ENCODE measurements around the gene DPH2.

DNA sequence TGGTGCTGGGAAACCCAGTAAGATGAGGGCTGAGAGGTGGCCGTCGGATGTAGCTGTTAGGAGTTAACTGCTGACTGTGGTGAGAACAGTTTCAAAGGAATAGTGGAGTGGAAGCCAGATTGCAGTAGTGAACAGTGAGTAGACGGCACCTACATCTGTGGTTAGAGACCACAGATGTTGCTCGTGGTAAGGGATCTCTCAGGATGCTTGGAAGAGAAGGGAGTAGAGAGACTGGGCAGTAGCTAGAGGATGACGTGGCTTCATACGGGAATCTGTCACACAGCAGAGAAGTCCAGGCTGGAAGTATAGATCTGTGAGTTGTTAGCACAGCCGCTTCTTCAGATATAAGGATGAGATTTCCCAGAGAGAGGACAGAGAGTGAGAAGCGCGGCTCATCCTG is 44.0 kb upstream of the DPH2 start:
- TF ChIP-seq, protein P1, sequence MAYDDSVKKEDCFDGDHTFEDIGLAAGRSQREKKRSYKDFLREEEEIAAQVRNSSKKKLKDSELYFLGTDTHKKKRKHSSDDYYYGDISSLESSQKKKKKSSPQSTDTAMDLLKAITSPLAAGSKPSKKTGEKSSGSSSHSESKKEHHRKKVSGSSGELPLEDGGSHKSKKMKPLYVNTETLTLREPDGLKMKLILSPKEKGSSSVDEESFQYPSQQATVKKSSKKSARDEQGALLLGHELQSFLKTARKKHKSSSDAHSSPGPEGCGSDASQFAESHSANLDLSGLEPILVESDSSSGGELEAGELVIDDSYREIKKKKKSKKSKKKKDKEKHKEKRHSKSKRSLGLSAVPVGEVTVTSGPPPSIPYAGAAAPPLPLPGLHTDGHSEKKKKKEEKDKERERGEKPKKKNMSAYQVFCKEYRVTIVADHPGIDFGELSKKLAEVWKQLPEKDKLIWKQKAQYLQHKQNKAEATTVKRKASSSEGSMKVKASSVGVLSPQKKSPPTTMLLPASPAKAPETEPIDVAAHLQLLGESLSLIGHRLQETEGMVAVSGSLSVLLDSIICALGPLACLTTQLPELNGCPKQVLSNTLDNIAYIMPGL (CRISPR knock-in tag; IDR thresholded peaks at IDR 0.05; ENCODE audit: borderline replicate concordance), result no peak
- no peak for TF ChIP-seq POLR2A (IDR thresholded peaks at IDR 0.05; ENCODE audit: low read length)
- no peak for TF ChIP-seq KDM1A (IDR thresholded peaks at IDR 0.05; ENCODE audit: low read depth)
- no peak for TF ChIP-seq CEBPB (IDR thresholded peaks at IDR 0.05)
- TF ChIP-seq ZFP36 (IDR thresholded peaks at IDR 0.05; ENCODE audit: borderline replicate concordance, partially characterized antibody), result no peak
- no peak for TF ChIP-seq EP300 (IDR thresholded peaks at IDR 0.05)
- TF ChIP-seq, protein P2, sequence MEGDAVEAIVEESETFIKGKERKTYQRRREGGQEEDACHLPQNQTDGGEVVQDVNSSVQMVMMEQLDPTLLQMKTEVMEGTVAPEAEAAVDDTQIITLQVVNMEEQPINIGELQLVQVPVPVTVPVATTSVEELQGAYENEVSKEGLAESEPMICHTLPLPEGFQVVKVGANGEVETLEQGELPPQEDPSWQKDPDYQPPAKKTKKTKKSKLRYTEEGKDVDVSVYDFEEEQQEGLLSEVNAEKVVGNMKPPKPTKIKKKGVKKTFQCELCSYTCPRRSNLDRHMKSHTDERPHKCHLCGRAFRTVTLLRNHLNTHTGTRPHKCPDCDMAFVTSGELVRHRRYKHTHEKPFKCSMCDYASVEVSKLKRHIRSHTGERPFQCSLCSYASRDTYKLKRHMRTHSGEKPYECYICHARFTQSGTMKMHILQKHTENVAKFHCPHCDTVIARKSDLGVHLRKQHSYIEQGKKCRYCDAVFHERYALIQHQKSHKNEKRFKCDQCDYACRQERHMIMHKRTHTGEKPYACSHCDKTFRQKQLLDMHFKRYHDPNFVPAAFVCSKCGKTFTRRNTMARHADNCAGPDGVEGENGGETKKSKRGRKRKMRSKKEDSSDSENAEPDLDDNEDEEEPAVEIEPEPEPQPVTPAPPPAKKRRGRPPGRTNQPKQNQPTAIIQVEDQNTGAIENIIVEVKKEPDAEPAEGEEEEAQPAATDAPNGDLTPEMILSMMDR (IDR thresholded peaks at IDR 0.05), result no peak
- no peak for TF ChIP-seq MAZ (IDR thresholded peaks at IDR 0.05; ENCODE audit: borderline replicate concordance, low read depth, low read length)
- TF ChIP-seq, protein P3, sequence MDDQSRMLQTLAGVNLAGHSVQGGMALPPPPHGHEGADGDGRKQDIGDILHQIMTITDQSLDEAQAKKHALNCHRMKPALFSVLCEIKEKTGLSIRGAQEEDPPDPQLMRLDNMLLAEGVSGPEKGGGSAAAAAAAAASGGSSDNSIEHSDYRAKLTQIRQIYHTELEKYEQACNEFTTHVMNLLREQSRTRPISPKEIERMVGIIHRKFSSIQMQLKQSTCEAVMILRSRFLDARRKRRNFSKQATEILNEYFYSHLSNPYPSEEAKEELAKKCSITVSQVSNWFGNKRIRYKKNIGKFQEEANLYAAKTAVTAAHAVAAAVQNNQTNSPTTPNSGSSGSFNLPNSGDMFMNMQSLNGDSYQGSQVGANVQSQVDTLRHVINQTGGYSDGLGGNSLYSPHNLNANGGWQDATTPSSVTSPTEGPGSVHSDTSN (IDR thresholded peaks at IDR 0.05), result no peak
- TF ChIP-seq, protein P4, sequence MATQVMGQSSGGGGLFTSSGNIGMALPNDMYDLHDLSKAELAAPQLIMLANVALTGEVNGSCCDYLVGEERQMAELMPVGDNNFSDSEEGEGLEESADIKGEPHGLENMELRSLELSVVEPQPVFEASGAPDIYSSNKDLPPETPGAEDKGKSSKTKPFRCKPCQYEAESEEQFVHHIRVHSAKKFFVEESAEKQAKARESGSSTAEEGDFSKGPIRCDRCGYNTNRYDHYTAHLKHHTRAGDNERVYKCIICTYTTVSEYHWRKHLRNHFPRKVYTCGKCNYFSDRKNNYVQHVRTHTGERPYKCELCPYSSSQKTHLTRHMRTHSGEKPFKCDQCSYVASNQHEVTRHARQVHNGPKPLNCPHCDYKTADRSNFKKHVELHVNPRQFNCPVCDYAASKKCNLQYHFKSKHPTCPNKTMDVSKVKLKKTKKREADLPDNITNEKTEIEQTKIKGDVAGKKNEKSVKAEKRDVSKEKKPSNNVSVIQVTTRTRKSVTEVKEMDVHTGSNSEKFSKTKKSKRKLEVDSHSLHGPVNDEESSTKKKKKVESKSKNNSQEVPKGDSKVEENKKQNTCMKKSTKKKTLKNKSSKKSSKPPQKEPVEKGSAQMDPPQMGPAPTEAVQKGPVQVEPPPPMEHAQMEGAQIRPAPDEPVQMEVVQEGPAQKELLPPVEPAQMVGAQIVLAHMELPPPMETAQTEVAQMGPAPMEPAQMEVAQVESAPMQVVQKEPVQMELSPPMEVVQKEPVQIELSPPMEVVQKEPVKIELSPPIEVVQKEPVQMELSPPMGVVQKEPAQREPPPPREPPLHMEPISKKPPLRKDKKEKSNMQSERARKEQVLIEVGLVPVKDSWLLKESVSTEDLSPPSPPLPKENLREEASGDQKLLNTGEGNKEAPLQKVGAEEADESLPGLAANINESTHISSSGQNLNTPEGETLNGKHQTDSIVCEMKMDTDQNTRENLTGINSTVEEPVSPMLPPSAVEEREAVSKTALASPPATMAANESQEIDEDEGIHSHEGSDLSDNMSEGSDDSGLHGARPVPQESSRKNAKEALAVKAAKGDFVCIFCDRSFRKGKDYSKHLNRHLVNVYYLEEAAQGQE (IDR thresholded peaks at IDR 0.05), result no peak
- no peak for TF ChIP-seq CHD4 (IDR thresholded peaks at IDR 0.05; ENCODE audit: borderline replicate concordance)
- TF ChIP-seq EHMT2 (IDR thresholded peaks at IDR 0.05; ENCODE audit: low read depth), result no peak
- no peak for TF ChIP-seq RCOR1 (IDR thresholded peaks at IDR 0.05; ENCODE audit: low read depth, low read length)
- TF ChIP-seq FOSL2 (IDR thresholded peaks at IDR 0.05), result no peak
- no peak for TF ChIP-seq FOSL2 (CRISPR knock-in tag; IDR thresholded peaks at IDR 0.05)
